GM21381 (cell line): ENCODE data around the gene HMOX2.
A peak's percentile ranks its signal among the peaks of the same experiment; 100 is the strongest.

ENCODE experiments used
- ATAC-seq: cut with Tn5 transposase; IDR thresholded peaks from one replicate; pipeline ENCODE4 v1.9.1; 2021; ENCODE audit warnings: mild to moderate bottlenecking, moderate library complexity; ENCODE audit not compliant: unreplicated experiment

The HMOX2 gene

GRCh38 chr16:4522051-4522581 is 45.9 kb downstream of the HMOX2 start:
- no peak for ATAC-seq

- ATAC-seq = no peak
These were observed 47.5 kb downstream of the HMOX2 start for GRCh38 chr16:4523686-4524085.

- no peak for ATAC-seq
These were observed 48.4 kb downstream of the HMOX2 start for GRCh38 chr16:4524571-4524970.

GRCh38 chr16:4525069-4525468 is 48.9 kb downstream of the HMOX2 start:
- ATAC-seq = no peak

- ATAC-seq = no peak
These were observed 49.6 kb downstream of the HMOX2 start for GRCh38 chr16:4525634-4526277.

GRCh38 chr16:4529085-4530060 is 53.2 kb downstream of the HMOX2 start:
- no peak for ATAC-seq

- no peak for ATAC-seq
These were observed 55.6 kb downstream of the HMOX2 start for GRCh38 chr16:4531811-4532210.

- no peak for ATAC-seq
These were observed 56.0 kb downstream of the HMOX2 start for GRCh38 chr16:4532238-4532637.

GRCh38 chr16:4533490-4533889 is 57.3 kb downstream of the HMOX2 start:
- ATAC-seq = no peak

- no peak for ATAC-seq
These were observed 58.1 kb downstream of the HMOX2 start for GRCh38 chr16:4534151-4534790.

- no peak for ATAC-seq
These were observed 59.5 kb downstream of the HMOX2 start for GRCh38 chr16:4535627-4536108.

GRCh38 chr16:4536391-4537106 is 60.4 kb downstream of the HMOX2 start:
- ATAC-seq = no peak

- peak; percentile 6 for ATAC-seq
These were observed 61.5 kb downstream of the HMOX2 start for GRCh38 chr16:4537376-4538343.

- ATAC-seq = peak; percentile 88
These were observed 62.4 kb downstream of the HMOX2 start, which contains the start of gene CDIP1 for GRCh38 chr16:4538350-4539235. TSS of gene CDIP1 (minus strand) at chr16:4538773. CDS start at chr16:4514130, 24,643 bp downstream.

GRCh38 chr16:4539716-4540284 is 63.6 kb downstream of the HMOX2 start:
- ATAC-seq = no peak

- ATAC-seq = no peak
These were observed 68.3 kb downstream of the HMOX2 start for GRCh38 chr16:4544473-4544872.

- no peak for ATAC-seq
These were observed 71.9 kb downstream of the HMOX2 start for GRCh38 chr16:4548124-4548523.

GRCh38 chr16:4550591-4550990 is 74.4 kb downstream of the HMOX2 start:
- no peak for ATAC-seq
